GM12872 (cell line): Measurements from ENCODE around the gene SCGB3A1.

ENCODE experiments used
- TF ChIP-seq, protein P1 (sequence below): IDR thresholded peaks from 3 replicates; pipeline ENCODE4 v1.5.1; 2011; ENCODE audit warnings: low read depth, mild to moderate bottlenecking, low read length, moderate library complexity; ENCODE audit not compliant: insufficient read depth

The SCGB3A1 gene

GRCh38 chr5:180618487-180618828 is 27.2 kb upstream of the SCGB3A1 start:
- TF ChIP-seq, protein P1, sequence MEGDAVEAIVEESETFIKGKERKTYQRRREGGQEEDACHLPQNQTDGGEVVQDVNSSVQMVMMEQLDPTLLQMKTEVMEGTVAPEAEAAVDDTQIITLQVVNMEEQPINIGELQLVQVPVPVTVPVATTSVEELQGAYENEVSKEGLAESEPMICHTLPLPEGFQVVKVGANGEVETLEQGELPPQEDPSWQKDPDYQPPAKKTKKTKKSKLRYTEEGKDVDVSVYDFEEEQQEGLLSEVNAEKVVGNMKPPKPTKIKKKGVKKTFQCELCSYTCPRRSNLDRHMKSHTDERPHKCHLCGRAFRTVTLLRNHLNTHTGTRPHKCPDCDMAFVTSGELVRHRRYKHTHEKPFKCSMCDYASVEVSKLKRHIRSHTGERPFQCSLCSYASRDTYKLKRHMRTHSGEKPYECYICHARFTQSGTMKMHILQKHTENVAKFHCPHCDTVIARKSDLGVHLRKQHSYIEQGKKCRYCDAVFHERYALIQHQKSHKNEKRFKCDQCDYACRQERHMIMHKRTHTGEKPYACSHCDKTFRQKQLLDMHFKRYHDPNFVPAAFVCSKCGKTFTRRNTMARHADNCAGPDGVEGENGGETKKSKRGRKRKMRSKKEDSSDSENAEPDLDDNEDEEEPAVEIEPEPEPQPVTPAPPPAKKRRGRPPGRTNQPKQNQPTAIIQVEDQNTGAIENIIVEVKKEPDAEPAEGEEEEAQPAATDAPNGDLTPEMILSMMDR, result no peak

GRCh38 chr5:180613814-180614188 is 22.5 kb upstream of the SCGB3A1 start:
- TF ChIP-seq, protein P1, result no peak

- TF ChIP-seq, protein P1, result no peak
Observed at GRCh38 chr5:180613188-180613813, 22.0 kb upstream of the SCGB3A1 start.

DNA sequence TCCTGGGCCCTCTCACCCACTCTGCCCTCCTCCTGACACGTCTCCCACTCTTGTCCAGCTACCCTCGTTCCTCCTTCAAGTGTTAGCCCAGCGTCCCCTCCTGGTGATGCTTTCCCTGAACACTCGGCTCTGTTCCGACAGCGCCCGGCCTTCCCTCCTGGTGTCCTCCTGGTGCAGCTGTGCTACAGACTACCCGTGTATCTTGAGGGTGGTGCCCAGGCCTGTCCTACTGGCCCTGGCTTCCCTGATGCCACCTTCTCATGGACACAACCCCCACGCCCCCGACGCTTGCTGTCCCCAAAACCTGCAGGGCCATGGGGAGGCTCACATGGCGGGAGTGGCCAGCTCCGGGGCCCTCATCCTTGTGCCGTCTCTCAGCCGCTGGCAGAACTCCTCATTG is 21.4 kb upstream of the SCGB3A1 start:
- TF ChIP-seq, protein P1, result no peak

GRCh38 chr5:180611140-180611850 is 20.0 kb upstream of the SCGB3A1 start:
- TF ChIP-seq, protein P1, result no peak

DNA sequence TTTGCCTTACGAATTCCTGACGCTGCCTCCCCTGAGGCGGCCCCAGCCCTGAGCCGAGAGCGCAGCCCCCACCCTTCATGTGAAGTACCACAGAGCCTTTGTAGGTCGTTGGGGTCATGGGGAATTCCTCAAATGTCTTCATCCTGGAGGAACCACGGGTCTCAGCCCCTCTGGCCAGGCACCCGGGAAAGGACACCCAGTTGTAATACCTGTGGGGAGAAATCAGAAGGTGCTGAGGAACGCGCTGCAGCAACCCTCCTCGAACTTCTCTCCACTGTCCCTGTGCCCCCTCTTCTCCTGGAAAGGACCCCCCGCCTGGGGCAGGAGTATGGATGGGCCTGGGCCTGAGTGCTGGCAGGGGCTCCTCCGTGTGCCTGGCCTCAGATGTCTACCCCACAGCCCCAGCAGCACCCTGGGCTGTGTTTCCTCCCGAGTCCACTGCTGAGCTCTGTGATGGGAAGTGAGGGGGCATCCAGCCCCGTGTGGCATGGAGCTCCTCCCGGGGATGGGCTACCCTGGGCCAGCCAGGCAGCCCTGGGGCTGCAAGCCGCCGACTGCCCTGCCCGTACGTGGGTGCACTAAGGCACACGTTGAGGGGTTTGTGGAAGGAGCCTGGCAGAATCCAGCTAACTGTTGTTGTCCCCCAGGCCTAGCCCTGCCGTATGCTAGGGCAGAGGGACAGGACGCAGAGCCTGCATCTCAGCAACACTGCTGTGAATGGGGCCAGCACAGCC is 18.7 kb upstream of the SCGB3A1 start:
- TF ChIP-seq, protein P1, result no peak

DNA sequence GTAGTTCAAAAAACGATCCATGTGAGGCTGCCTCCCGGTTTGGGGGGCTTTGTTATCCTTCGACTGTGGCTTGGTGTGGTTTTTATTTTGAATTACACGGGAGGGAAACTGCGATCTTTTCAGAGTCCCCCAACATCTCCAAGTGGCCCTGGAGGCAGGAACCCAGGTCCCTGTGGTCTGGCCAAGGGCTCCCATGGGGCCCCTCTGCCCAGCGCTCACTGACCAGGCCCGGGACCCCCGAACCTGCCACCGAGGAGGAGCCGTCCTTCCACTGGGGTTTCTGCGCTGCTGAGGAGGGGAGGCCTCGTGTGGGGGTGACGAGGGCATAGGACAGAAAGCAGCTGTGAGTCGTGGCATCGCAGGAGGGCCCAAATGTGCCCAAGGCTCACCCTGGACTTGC is 18.1 kb upstream of the SCGB3A1 start:
- TF ChIP-seq, protein P1, result no peak
